ENCODE measurements around the gene NOP56.

- TF ChIP-seq, protein P1, sequence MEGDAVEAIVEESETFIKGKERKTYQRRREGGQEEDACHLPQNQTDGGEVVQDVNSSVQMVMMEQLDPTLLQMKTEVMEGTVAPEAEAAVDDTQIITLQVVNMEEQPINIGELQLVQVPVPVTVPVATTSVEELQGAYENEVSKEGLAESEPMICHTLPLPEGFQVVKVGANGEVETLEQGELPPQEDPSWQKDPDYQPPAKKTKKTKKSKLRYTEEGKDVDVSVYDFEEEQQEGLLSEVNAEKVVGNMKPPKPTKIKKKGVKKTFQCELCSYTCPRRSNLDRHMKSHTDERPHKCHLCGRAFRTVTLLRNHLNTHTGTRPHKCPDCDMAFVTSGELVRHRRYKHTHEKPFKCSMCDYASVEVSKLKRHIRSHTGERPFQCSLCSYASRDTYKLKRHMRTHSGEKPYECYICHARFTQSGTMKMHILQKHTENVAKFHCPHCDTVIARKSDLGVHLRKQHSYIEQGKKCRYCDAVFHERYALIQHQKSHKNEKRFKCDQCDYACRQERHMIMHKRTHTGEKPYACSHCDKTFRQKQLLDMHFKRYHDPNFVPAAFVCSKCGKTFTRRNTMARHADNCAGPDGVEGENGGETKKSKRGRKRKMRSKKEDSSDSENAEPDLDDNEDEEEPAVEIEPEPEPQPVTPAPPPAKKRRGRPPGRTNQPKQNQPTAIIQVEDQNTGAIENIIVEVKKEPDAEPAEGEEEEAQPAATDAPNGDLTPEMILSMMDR (IDR thresholded peaks at IDR 0.05; ENCODE audit: low read depth, low read length, missing input control), result no peak
- TF ChIP-seq TAF1 (conservative IDR thresholded peaks at IDR 0.05), result no peak
- TF ChIP-seq JUND (IDR thresholded peaks at IDR 0.05), result no peak
- TF ChIP-seq, protein P2, sequence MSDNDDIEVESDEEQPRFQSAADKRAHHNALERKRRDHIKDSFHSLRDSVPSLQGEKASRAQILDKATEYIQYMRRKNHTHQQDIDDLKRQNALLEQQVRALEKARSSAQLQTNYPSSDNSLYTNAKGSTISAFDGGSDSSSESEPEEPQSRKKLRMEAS (IDR thresholded peaks at IDR 0.05), result no peak
- no peak for TF ChIP-seq RAD21 (IDR thresholded peaks at IDR 0.05)
- TF ChIP-seq YY1 (IDR thresholded peaks at IDR 0.05), result no peak
- no peak for TF ChIP-seq HNF4G (IDR thresholded peaks at IDR 0.05)
- TF ChIP-seq, protein P3, sequence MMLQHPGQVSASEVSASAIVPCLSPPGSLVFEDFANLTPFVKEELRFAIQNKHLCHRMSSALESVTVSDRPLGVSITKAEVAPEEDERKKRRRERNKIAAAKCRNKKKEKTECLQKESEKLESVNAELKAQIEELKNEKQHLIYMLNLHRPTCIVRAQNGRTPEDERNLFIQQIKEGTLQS (IDR thresholded peaks at IDR 0.05), result no peak
- no peak for TF ChIP-seq SP1 (IDR thresholded peaks at IDR 0.05)
- no peak for TF ChIP-seq GABPA (IDR thresholded peaks at IDR 0.05 in 1 of 2, conservative IDR thresholded peaks at IDR 0.05 in 1 of 2)
- TF ChIP-seq, protein P4, sequence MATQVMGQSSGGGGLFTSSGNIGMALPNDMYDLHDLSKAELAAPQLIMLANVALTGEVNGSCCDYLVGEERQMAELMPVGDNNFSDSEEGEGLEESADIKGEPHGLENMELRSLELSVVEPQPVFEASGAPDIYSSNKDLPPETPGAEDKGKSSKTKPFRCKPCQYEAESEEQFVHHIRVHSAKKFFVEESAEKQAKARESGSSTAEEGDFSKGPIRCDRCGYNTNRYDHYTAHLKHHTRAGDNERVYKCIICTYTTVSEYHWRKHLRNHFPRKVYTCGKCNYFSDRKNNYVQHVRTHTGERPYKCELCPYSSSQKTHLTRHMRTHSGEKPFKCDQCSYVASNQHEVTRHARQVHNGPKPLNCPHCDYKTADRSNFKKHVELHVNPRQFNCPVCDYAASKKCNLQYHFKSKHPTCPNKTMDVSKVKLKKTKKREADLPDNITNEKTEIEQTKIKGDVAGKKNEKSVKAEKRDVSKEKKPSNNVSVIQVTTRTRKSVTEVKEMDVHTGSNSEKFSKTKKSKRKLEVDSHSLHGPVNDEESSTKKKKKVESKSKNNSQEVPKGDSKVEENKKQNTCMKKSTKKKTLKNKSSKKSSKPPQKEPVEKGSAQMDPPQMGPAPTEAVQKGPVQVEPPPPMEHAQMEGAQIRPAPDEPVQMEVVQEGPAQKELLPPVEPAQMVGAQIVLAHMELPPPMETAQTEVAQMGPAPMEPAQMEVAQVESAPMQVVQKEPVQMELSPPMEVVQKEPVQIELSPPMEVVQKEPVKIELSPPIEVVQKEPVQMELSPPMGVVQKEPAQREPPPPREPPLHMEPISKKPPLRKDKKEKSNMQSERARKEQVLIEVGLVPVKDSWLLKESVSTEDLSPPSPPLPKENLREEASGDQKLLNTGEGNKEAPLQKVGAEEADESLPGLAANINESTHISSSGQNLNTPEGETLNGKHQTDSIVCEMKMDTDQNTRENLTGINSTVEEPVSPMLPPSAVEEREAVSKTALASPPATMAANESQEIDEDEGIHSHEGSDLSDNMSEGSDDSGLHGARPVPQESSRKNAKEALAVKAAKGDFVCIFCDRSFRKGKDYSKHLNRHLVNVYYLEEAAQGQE (IDR thresholded peaks at IDR 0.05), result no peak
- TF ChIP-seq EGR1 (IDR thresholded peaks at IDR 0.05; ENCODE audit: low read depth in 2 of 2), result no peak
- TF ChIP-seq FOXA1 (IDR thresholded peaks at IDR 0.05), result no peak
- no peak for TF ChIP-seq ZBTB33 (IDR thresholded peaks at IDR 0.05)
Observed at GRCh38 chr20:2618815-2619214, 33.6 kb upstream of the NOP56 start.
